SU-DHL-6 (cell line): ENCODE measurements around the gene DPP8.

Experiments used
- H2AFZ ChIP-seq: fragments of 200-600 bp; sonication (generic); 2 replicates; pipeline ENCODE4 v1.6.1; 2014; ENCODE audit warnings: low read depth, mild to moderate bottlenecking, moderate library complexity, mixed read lengths, antibody characterized with exemption, low read length; ENCODE audit not compliant: severe bottlenecking
- H3F3A ChIP-seq: fragments of 200-600 bp; shearing (Covaris generic); 2 replicates; pipeline ENCODE4 v1.6.0; 2016; ENCODE audit warnings: antibody characterized with exemption, mild to moderate bottlenecking; ENCODE audit not compliant: insufficient read depth
- H3K27ac ChIP-seq: fragments of 200-600 bp; sonication (generic); 2 replicates; pipeline ENCODE4 v1.5.1; 2016; ENCODE audit warnings: low read depth, mild to moderate bottlenecking, low read length, moderate library complexity, mixed read lengths
- H3K27me3 ChIP-seq: fragments of 200-600 bp; sonication (generic), shearing (Covaris generic); 2 replicates; pipeline ENCODE4 v1.6.0; 2014; ENCODE audit warnings: mild to moderate bottlenecking, low read length
- H3K36me3 ChIP-seq: fragments of 200-600 bp; sonication (generic); 2 replicates; pipeline ENCODE4 v1.6.1; 2014; ENCODE audit warnings: mild to moderate bottlenecking, low read length, mixed read lengths
- H3K4me2 ChIP-seq: fragments of 300-600, 200-600 bp; shearing (Covaris generic), sonication (generic); 2 replicates; pipeline ENCODE4 v1.6.0; 2014; ENCODE audit warnings: low read length, low read depth, mild to moderate bottlenecking; ENCODE audit not compliant: poor library complexity, severe bottlenecking
- H3K4me3 ChIP-seq: fragments of 200-600 bp; sonication (generic); 2 replicates; pipeline ENCODE4 v1.5.1; 2014; ENCODE audit warnings: antibody characterized with exemption, low read length, mild to moderate bottlenecking, mixed read lengths; ENCODE audit not compliant: insufficient read depth, poor library complexity, severe bottlenecking
- H3K79me2 ChIP-seq: fragments of 200-600 bp; sonication (generic); 2 replicates; pipeline ENCODE4 v1.6.1; 2014; ENCODE audit warnings: mild to moderate bottlenecking, low read length, moderate library complexity; ENCODE audit not compliant: insufficient read depth
- H3K9ac ChIP-seq: fragments of 200-600 bp; sonication (generic); 2 replicates; pipeline ENCODE4 v1.7.0; 2014; ENCODE audit warnings: mild to moderate bottlenecking, low read length
- H3K9me2 ChIP-seq: fragments of 200-600 bp; sonication (generic); replicated peaks from 2 replicates; pipeline ENCODE4 v1.6.1; 2014; ENCODE audit warnings: low read length; ENCODE audit not compliant: insufficient read depth
- H3K9me3 ChIP-seq: fragments of 200-600 bp; sonication (generic); 2 replicates; pipeline ENCODE4 v1.6.1; 2014; ENCODE audit warnings: low read length, mixed read lengths; ENCODE audit not compliant: insufficient read depth
- H4K20me1 ChIP-seq: fragments of 200-600 bp; sonication (generic); 2 replicates; pipeline ENCODE4 v1.6.1; 2014; ENCODE audit warnings: low read depth, mild to moderate bottlenecking, antibody characterized with exemption, low read length, moderate library complexity, mixed read lengths
- EZH2phosphoT487 ChIP-seq: fragments of 200-600 bp; sonication (generic), shearing (Covaris generic); conservative IDR thresholded peaks from 2 replicates; pipeline ENCODE4 v1.6.1; 2018; ENCODE audit warnings: mild to moderate bottlenecking, antibody characterized with exemption, low read length, moderate library complexity, mixed read lengths
- TF ChIP-seq, protein P1 (sequence below): fragments of 200-600 bp; sonication (generic); IDR thresholded peaks from one replicate; pipeline ENCODE4 v1.5.1; 2017; ENCODE audit warnings: antibody characterized with exemption, mild to moderate bottlenecking, low read length, moderate library complexity; ENCODE audit not compliant: insufficient read depth, poor library complexity, severe bottlenecking

Gene DPP8

DNA sequence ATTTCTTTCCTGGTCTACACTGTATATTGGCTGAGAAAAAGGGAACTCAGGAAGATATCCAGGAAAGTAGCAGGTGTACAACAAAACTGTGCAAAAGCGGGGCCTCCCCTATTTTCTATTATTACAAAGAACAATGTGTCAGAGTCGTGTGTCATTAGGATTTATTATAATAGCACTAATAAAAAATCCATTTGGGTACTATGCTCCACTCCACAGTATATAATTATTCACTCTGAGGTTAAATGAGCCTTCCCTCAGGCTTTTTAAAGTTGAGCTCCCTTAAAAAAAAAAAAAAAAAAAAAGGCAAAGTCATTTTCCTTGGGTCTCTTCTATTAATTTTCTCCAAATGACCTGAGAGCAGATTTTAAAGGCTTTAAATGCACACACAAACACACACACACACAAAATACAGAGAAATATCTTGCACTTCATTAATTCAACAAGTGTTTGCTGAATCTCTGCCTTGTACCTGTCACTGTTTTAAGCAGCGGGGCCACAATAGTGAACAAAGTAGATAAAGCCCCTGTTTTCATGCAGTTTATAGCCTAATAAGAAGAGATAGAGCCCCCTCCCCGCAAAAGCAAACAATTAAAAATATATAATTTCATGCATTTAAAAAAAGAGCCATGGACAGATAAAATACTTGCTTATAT is 1.3 kb upstream of the DPP8 start:
- no peak overlapping the region for H3K4me2 ChIP-seq
- TF ChIP-seq EZH2phosphoT487, result no peak
- TF ChIP-seq, protein P1, sequence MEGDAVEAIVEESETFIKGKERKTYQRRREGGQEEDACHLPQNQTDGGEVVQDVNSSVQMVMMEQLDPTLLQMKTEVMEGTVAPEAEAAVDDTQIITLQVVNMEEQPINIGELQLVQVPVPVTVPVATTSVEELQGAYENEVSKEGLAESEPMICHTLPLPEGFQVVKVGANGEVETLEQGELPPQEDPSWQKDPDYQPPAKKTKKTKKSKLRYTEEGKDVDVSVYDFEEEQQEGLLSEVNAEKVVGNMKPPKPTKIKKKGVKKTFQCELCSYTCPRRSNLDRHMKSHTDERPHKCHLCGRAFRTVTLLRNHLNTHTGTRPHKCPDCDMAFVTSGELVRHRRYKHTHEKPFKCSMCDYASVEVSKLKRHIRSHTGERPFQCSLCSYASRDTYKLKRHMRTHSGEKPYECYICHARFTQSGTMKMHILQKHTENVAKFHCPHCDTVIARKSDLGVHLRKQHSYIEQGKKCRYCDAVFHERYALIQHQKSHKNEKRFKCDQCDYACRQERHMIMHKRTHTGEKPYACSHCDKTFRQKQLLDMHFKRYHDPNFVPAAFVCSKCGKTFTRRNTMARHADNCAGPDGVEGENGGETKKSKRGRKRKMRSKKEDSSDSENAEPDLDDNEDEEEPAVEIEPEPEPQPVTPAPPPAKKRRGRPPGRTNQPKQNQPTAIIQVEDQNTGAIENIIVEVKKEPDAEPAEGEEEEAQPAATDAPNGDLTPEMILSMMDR, result no peak
- H2AFZ ChIP-seq, result no peak overlapping the region

DNA sequence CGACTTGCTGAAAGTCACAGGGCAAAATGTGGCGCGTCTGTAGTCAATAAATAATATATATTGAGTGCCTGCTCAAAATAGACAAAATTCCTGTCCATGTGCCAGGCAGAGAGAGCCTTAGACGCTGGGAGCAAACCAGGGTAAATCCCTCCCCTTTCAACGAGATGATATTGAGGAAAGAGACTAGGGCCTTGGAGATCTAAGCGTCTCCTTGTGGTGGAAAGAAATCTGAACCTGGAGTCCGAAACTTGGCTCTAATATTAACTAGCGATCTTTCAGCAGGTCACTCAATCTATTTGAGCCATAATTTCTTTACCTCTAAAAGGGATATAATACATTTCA is 348 bp upstream of the DPP8 start:
- Histone ChIP-seq H3K4me3 (peak overlapping the region; percentile 67), H3K9me2 (no peaks in the 10 kb centered on the region), H3K9ac (peak overlapping the region; percentile 95), H4K20me1 (0 out of 2 replicates have a peak, but pooled peaks cover 4% of the 10 kb centered on the region), H3K4me2 (peak overlapping the region; percentile 88), H3K36me3 (peaks cover 6% of the 10 kb centered on the region), H3K27ac (peak overlapping the region; percentile 91; the same call in 1 of the 2 replicates), H3K27me3 (no peaks in the 10 kb centered on the region), H2AFZ (peak overlapping the region; percentile 100), H3K79me2 (peaks cover 43% of the 10 kb centered on the region), H3F3A (no peaks in the 10 kb centered on the region), H3K9me3 (no peaks in the 10 kb centered on the region)
- TF ChIP-seq EZH2phosphoT487, result no peak
- TF ChIP-seq, protein P1, result no peak

More for the DNA sequence above, 1.3 kb upstream of the DPP8 start:
- Histone ChIP-seq H3K9me3 (no peaks in the 10 kb centered on the region), H4K20me1 (0 out of 2 replicates have a peak, but pooled peaks cover 4% of the 10 kb centered on the region), H3F3A (no peaks in the 10 kb centered on the region), H3K27ac (no peak overlapping the region), H3K79me2 (peaks cover 35% of the 10 kb centered on the region), H3K36me3 (peaks cover 6% of the 10 kb centered on the region), H3K4me3 (no peak overlapping the region), H3K27me3 (no peaks in the 10 kb centered on the region), H3K9me2 (no peaks in the 10 kb centered on the region), H3K9ac (no peak overlapping the region)

DNA sequence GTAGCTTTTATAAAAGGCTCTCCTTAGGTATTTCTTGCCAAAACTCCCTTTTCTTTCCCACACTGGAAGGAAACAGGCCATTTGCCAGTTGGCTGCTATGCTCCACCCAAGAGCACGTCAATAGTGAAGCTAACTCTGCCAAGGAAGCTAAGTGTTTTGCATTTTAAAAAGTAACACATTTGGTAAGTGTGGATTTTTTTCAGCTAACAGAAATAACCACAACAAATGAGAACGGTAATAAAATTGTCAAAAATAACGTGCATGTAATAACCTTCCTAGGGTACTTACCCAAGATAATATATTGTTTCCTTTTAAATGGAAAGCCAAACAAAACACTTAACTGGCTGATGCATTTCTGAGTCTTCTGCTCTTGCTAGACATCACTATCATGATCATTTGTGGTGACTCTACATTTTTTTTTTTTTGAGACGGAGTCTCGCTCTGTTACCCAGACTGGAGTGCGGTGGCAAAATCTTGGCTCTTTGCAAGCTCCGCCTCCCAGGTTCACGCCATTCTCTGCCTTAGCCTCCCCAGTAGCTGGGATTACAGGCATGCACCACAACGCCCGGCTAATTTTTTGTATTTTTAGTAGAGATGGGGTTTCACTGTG is 4.6 kb downstream of the DPP8 start:
- H3K9me3 ChIP-seq, result no peaks in the 10 kb centered on the region
- H3K36me3 ChIP-seq, result peaks cover 31% of the 10 kb centered on the region
- no peak overlapping the region for H2AFZ ChIP-seq
- no peaks in the 10 kb centered on the region for H3K9me2 ChIP-seq
- no peaks in the 10 kb centered on the region for H3K27me3 ChIP-seq
- no peak overlapping the region for H3K4me3 ChIP-seq
- H3K79me2 ChIP-seq, result peaks cover 67% of the 10 kb centered on the region
- H3K9ac ChIP-seq, result no peak overlapping the region
- no peak overlapping the region for H3K4me2 ChIP-seq
- H3K27ac ChIP-seq, result no peak overlapping the region
- H4K20me1 ChIP-seq, result 0 out of 2 replicates have a peak, but pooled peaks cover 4% of the 10 kb centered on the region
- TF ChIP-seq, protein P1, result no peak
- no peak for TF ChIP-seq EZH2phosphoT487
- H3F3A ChIP-seq, result peaks cover 4% of the 10 kb centered on the region; the same call in 1 of the 2 replicates
